ENCODE data around the gene MKNK1. TPM values are rescaled to one million over a fixed set of nuclear protein-coding genes. Genes with fewer than 3 reads are reported as not detected.

The MKNK1 gene
- total RNA-seq, 1 experiment from 2014 or later = 103 TPM

GRCh38 chr1:46517932-46518498 is 86.1 kb downstream of the MKNK1 start:
- H3K27ac ChIP-seq = peak overlapping the region; percentile 55; the same call in 1 of the 2 replicates
- peak in 1 of 2 experiments; percentile 35 for DNase-seq
- no peaks in the 10 kb centered on the region for H3K9me2 ChIP-seq (ENCODE audit: insufficient read depth)
- H3K27me3 ChIP-seq (ENCODE audit: insufficient read depth, low read depth) = no peaks in the 10 kb centered on the region
- no peak overlapping the region for H3K4me3 ChIP-seq
- H2AFZ ChIP-seq = no peak overlapping the region
- H3K36me3 ChIP-seq (ENCODE audit: low read depth) = no peaks in the 10 kb centered on the region
- intact Hi-C loops (cut with micrococcal nuclease; ENCODE audit: unreplicated experiment) = loop anchor here (2.0 kb wide), 1 partner anchor 29 kb away; the partner anchor contains the start of gene DMBX1
- H4K20me1 ChIP-seq (ENCODE audit: insufficient read depth) = no peaks in the 10 kb centered on the region
- ChIA-PET CTCF (interaction anchor here (0.9 to 1.2 kb wide), 2 partner anchors 9 to 110 kb away, joined by 3 to 5 read pairs; no protein-coding TSS in a partner anchor), POLR2A (ENCODE audit: unreplicated experiment) (interaction anchor here (0.7 kb wide), 3 partner anchors 240 to 1009 kb away, joined by 3 to 9 read pairs (median 8); partner anchors contain the start of gene CMPK1)
- peaks cover 74% of the 10 kb centered on the region for H3K4me1 ChIP-seq (replicated peaks; ENCODE audit: insufficient read depth)
- H3K79me2 ChIP-seq (ENCODE audit: low read depth) = no peaks in the 10 kb centered on the region
- H3K9me3 ChIP-seq (ENCODE audit: insufficient read depth, low read depth) = no peaks in the 10 kb centered on the region
- no TSS peak for BruUV-seq (replicated peaks)
- peak overlapping the region; percentile 65 for H3K4me2 ChIP-seq
- peaks cover 48% of the 10 kb centered on the region for H3F3A ChIP-seq (ENCODE audit: insufficient read depth, low read depth)
- TF ChIP-seq EZH2 (IDR thresholded peaks at IDR 0.05; ENCODE audit: low read depth) = no peak
- no peak for TF ChIP-seq CTCF (conservative IDR thresholded peaks at IDR 0.05)

GRCh38 chr1:46517010-46517600 is 87.0 kb downstream of the MKNK1 start:
- Histone ChIP-seq H3K4me2 (peak overlapping the region; percentile 78), H2AFZ (no peak overlapping the region)
- CTCF ChIA-PET = interaction anchor here (0.6 to 1.2 kb wide), 4 partner anchors 10 to 809 kb away, joined by 3 to 5 read pairs (median 4); no protein-coding TSS in a partner anchor

More at GRCh38 chr1:46517010-46517600, 87.0 kb downstream of the MKNK1 start:
- peak; percentile 38; the same call in 1 of the 2 replicates for TF ChIP-seq CTCF (conservative IDR thresholded peaks at IDR 0.05)
- no peak for TF ChIP-seq EZH2 (IDR thresholded peaks at IDR 0.05; ENCODE audit: low read depth)
- Histone ChIP-seq H3K79me2 (ENCODE audit: low read depth) (no peaks in the 10 kb centered on the region), H3K9me3 (ENCODE audit: insufficient read depth, low read depth) (no peaks in the 10 kb centered on the region), H3K9me2 (ENCODE audit: insufficient read depth) (no peaks in the 10 kb centered on the region), H3K36me3 (ENCODE audit: low read depth) (no peaks in the 10 kb centered on the region), H3K27me3 (ENCODE audit: insufficient read depth, low read depth) (no peaks in the 10 kb centered on the region), H3K27ac (peak overlapping the region; percentile 55), H3K4me1 (replicated peaks; ENCODE audit: insufficient read depth) (peaks cover 65% of the 10 kb centered on the region), H3K4me3 (peak overlapping the region; percentile 35; the same call in 1 of the 2 replicates), H4K20me1 (ENCODE audit: insufficient read depth) (no peaks in the 10 kb centered on the region), H3F3A (ENCODE audit: insufficient read depth, low read depth) (peaks cover 39% of the 10 kb centered on the region)
- peak; percentile 97 to 99 for DNase-seq
- no TSS peak for BruUV-seq (replicated peaks)
- POLR2A ChIA-PET (ENCODE audit: unreplicated experiment) = interaction anchor here (0.6 kb wide), 5 partner anchors 32 to 1113 kb away, joined by 3 to 4 read pairs (median 4); partner anchors contain the start of gene STIL
- intact Hi-C loops (cut with micrococcal nuclease; ENCODE audit: unreplicated experiment) = loop anchor here (2.0 kb wide), 1 partner anchor 28 kb away; the partner anchor contains the start of gene DMBX1
